SU-DHL-6 (cell line): ENCODE data around the gene FGD4.

Source experiments
- H2AFZ ChIP-seq: fragments of 200-600 bp; sonication (generic); 2 replicates; pipeline ENCODE4 v1.6.1; 2014; ENCODE audit warnings: low read depth, mild to moderate bottlenecking, moderate library complexity, mixed read lengths, antibody characterized with exemption, low read length; ENCODE audit not compliant: severe bottlenecking
- H3F3A ChIP-seq: fragments of 200-600 bp; shearing (Covaris generic); 2 replicates; pipeline ENCODE4 v1.6.0; 2016; ENCODE audit warnings: antibody characterized with exemption, mild to moderate bottlenecking; ENCODE audit not compliant: insufficient read depth
- H3K27ac ChIP-seq: fragments of 200-600 bp; sonication (generic); 2 replicates; pipeline ENCODE4 v1.5.1; 2016; ENCODE audit warnings: low read depth, mild to moderate bottlenecking, low read length, moderate library complexity, mixed read lengths
- H3K27me3 ChIP-seq: fragments of 200-600 bp; sonication (generic), shearing (Covaris generic); 2 replicates; pipeline ENCODE4 v1.6.0; 2014; ENCODE audit warnings: mild to moderate bottlenecking, low read length
- H3K36me3 ChIP-seq: fragments of 200-600 bp; sonication (generic); 2 replicates; pipeline ENCODE4 v1.6.1; 2014; ENCODE audit warnings: mild to moderate bottlenecking, low read length, mixed read lengths
- H3K4me2 ChIP-seq: fragments of 300-600, 200-600 bp; shearing (Covaris generic), sonication (generic); 2 replicates; pipeline ENCODE4 v1.6.0; 2014; ENCODE audit warnings: low read length, low read depth, mild to moderate bottlenecking; ENCODE audit not compliant: poor library complexity, severe bottlenecking
- H3K4me3 ChIP-seq: fragments of 200-600 bp; sonication (generic); 2 replicates; pipeline ENCODE4 v1.5.1; 2014; ENCODE audit warnings: antibody characterized with exemption, low read length, mild to moderate bottlenecking, mixed read lengths; ENCODE audit not compliant: insufficient read depth, poor library complexity, severe bottlenecking
- H3K79me2 ChIP-seq: fragments of 200-600 bp; sonication (generic); 2 replicates; pipeline ENCODE4 v1.6.1; 2014; ENCODE audit warnings: mild to moderate bottlenecking, low read length, moderate library complexity; ENCODE audit not compliant: insufficient read depth
- H3K9ac ChIP-seq: fragments of 200-600 bp; sonication (generic); 2 replicates; pipeline ENCODE4 v1.7.0; 2014; ENCODE audit warnings: mild to moderate bottlenecking, low read length
- H3K9me2 ChIP-seq: fragments of 200-600 bp; sonication (generic); replicated peaks from 2 replicates; pipeline ENCODE4 v1.6.1; 2014; ENCODE audit warnings: low read length; ENCODE audit not compliant: insufficient read depth
- H3K9me3 ChIP-seq: fragments of 200-600 bp; sonication (generic); 2 replicates; pipeline ENCODE4 v1.6.1; 2014; ENCODE audit warnings: low read length, mixed read lengths; ENCODE audit not compliant: insufficient read depth
- H4K20me1 ChIP-seq: fragments of 200-600 bp; sonication (generic); 2 replicates; pipeline ENCODE4 v1.6.1; 2014; ENCODE audit warnings: low read depth, mild to moderate bottlenecking, antibody characterized with exemption, low read length, moderate library complexity, mixed read lengths
- EZH2phosphoT487 ChIP-seq: fragments of 200-600 bp; sonication (generic), shearing (Covaris generic); conservative IDR thresholded peaks from 2 replicates; pipeline ENCODE4 v1.6.1; 2018; ENCODE audit warnings: mild to moderate bottlenecking, antibody characterized with exemption, low read length, moderate library complexity, mixed read lengths
- TF ChIP-seq, protein P1 (sequence below): fragments of 200-600 bp; sonication (generic); IDR thresholded peaks from one replicate; pipeline ENCODE4 v1.5.1; 2017; ENCODE audit warnings: antibody characterized with exemption, mild to moderate bottlenecking, low read length, moderate library complexity; ENCODE audit not compliant: insufficient read depth, poor library complexity, severe bottlenecking

The FGD4 gene

DNA sequence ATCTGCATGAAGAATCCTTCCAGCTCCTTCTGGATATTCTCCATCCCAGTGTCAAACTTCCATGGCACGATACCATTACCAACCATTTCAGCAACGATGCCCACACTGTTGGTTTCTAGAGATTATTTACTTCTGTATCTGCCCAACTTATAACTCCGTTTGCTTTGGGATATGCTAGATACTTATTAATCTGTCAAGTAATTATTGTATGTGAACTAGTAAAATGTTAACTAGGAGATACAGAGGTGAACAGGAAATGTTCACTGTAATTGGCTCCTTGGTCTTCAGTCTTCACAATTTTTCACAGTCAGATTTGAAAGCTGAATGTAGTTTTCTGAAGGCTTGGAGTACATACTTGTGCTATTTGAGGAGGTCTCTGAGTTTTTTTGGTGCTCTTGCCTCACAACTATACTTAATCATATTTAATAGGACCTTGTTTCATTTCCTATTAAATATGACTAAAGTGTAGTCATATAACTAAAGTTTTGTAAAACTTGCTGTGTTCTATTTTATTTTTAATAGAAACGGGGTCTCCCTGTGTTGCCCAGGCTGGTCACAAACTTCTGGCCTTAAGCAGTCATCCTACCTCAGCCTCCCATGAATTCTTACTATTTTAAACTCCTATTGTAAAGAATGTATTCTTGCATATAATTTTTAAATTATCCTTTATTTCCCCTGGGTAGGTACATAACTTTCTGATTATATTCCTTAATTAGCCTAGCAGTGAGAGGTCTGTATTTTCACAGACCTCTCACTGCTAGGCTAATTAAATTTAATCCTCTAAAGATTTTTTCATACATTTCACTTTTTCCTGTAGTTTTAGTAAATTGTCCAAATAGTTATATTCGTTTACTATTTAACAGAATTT lies 79.7 kb downstream of the FGD4 start:
- TF ChIP-seq, protein P1, sequence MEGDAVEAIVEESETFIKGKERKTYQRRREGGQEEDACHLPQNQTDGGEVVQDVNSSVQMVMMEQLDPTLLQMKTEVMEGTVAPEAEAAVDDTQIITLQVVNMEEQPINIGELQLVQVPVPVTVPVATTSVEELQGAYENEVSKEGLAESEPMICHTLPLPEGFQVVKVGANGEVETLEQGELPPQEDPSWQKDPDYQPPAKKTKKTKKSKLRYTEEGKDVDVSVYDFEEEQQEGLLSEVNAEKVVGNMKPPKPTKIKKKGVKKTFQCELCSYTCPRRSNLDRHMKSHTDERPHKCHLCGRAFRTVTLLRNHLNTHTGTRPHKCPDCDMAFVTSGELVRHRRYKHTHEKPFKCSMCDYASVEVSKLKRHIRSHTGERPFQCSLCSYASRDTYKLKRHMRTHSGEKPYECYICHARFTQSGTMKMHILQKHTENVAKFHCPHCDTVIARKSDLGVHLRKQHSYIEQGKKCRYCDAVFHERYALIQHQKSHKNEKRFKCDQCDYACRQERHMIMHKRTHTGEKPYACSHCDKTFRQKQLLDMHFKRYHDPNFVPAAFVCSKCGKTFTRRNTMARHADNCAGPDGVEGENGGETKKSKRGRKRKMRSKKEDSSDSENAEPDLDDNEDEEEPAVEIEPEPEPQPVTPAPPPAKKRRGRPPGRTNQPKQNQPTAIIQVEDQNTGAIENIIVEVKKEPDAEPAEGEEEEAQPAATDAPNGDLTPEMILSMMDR, result no peak
- no peak for TF ChIP-seq EZH2phosphoT487

DNA sequence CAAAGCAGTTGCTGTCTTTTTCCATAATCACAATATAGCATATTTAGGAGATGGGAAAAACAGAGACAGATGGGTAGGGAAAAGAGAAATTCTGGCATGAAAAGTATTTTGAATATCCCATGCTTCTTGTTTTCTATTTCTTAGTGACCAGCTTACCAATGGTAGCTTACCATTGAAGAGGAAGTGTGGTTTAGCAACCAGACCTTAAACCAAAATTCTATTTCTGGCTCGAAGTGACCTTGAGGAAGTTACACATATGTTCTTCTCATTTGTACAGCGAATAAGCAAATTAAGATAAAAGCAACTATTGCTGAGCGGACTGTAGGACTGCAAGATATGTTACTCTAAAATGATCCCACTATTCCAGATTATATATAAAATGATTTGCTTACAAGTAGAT lies 82.9 kb downstream of the FGD4 start:
- Histone ChIP-seq H3K4me2 (peak overlapping the region; percentile 43), H2AFZ (no peak overlapping the region), H3K9ac (no peak overlapping the region), H4K20me1 (no peaks in the 10 kb centered on the region), H3K79me2 (no peaks in the 10 kb centered on the region), H3K36me3 (no peaks in the 10 kb centered on the region), H3K9me2 (no peaks in the 10 kb centered on the region), H3K27me3 (no peaks in the 10 kb centered on the region), H3K4me3 (no peak overlapping the region), H3F3A (no peaks in the 10 kb centered on the region), H3K27ac (no peak overlapping the region), H3K9me3 (no peaks in the 10 kb centered on the region)
- no peak for TF ChIP-seq EZH2phosphoT487

More for the DNA sequence above, 79.7 kb downstream of the FGD4 start:
- H3K9me3 ChIP-seq, result no peaks in the 10 kb centered on the region
- H3K9ac ChIP-seq, result no peak overlapping the region
- H2AFZ ChIP-seq, result no peak overlapping the region
- H4K20me1 ChIP-seq, result no peaks in the 10 kb centered on the region
- H3K4me2 ChIP-seq, result no peak overlapping the region
- no peaks in the 10 kb centered on the region for H3F3A ChIP-seq
- no peaks in the 10 kb centered on the region for H3K36me3 ChIP-seq
- no peak overlapping the region for H3K4me3 ChIP-seq
- no peaks in the 10 kb centered on the region for H3K9me2 ChIP-seq
- H3K79me2 ChIP-seq, result no peaks in the 10 kb centered on the region
- H3K27me3 ChIP-seq, result no peaks in the 10 kb centered on the region
- H3K27ac ChIP-seq, result no peak overlapping the region

DNA sequence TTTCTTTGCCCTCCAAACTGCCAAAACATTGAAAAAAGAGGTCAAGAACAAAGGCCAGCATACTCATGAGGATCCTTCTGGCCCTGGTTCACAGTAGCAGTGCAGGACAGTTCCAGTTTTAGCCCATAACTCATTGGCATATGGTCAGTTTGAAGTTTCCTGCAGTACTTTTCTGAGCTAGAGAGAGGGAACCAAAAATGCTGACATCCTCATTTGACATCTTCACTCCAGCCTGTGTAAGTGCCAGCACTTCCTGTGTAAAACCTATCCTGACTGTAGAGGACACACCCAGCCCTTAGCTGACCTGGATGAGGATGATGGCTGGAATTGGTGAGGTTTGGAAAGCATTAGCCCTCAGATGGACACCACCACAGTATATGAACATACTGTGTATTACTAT lies 84.1 kb downstream of the FGD4 start:
- no peak overlapping the region for H3K9ac ChIP-seq
- no peaks in the 10 kb centered on the region for H3K9me2 ChIP-seq
- H2AFZ ChIP-seq, result no peak overlapping the region
- no peaks in the 10 kb centered on the region for H4K20me1 ChIP-seq
- no peak overlapping the region for H3K27ac ChIP-seq
- no peak overlapping the region for H3K4me2 ChIP-seq
- no peaks in the 10 kb centered on the region for H3K79me2 ChIP-seq
- H3K36me3 ChIP-seq, result no peaks in the 10 kb centered on the region
- no peak overlapping the region for H3K4me3 ChIP-seq
- TF ChIP-seq EZH2phosphoT487, result no peak
- TF ChIP-seq, protein P1, result no peak
- no peaks in the 10 kb centered on the region for H3F3A ChIP-seq
- H3K27me3 ChIP-seq, result no peaks in the 10 kb centered on the region
- H3K9me3 ChIP-seq, result no peaks in the 10 kb centered on the region

DNA sequence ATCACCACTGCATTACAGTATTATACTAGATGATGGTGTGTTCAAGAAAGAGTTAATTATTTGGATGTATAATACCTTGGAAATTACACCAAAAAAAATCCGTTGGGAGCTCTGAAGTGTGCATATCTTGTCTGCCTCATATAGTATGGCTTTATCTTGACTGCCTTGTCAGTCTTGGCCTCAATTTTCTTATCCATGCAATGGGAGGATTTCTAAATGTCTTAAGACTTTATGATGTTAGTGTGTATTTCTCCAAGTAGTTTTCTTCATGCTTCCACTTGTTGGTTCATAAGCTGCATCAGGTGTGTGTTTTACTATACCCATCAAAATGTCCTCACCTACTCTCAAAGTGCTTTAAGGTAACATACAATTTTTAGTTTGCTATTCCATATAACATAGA lies 84.6 kb downstream of the FGD4 start:
- H3K36me3 ChIP-seq, result no peaks in the 10 kb centered on the region
- no peaks in the 10 kb centered on the region for H3F3A ChIP-seq
- H3K27ac ChIP-seq, result no peak overlapping the region
- no peak overlapping the region for H2AFZ ChIP-seq
- H3K9me2 ChIP-seq, result no peaks in the 10 kb centered on the region
- H3K4me2 ChIP-seq, result no peak overlapping the region
- H4K20me1 ChIP-seq, result no peaks in the 10 kb centered on the region
- no peak overlapping the region for H3K4me3 ChIP-seq
- no peaks in the 10 kb centered on the region for H3K27me3 ChIP-seq
- H3K79me2 ChIP-seq, result no peaks in the 10 kb centered on the region
- no peak overlapping the region for H3K9ac ChIP-seq
- TF ChIP-seq EZH2phosphoT487, result no peak
- TF ChIP-seq, protein P1, result no peak
- no peaks in the 10 kb centered on the region for H3K9me3 ChIP-seq
